GM21381 (cell line): ENCODE measurements around the gene ACTA1.
"Not testable (repeated sequence)": the region's sequence is repeated elsewhere in the genome, so short reads cannot be mapped to it uniquely, and the experiment has no call there.

Experiments
- ATAC-seq: cut with Tn5 transposase; IDR thresholded peaks from one replicate; pipeline ENCODE4 v1.9.1; 2021; ENCODE audit warnings: mild to moderate bottlenecking, moderate library complexity; ENCODE audit not compliant: unreplicated experiment

ACTA1 gene

DNA sequence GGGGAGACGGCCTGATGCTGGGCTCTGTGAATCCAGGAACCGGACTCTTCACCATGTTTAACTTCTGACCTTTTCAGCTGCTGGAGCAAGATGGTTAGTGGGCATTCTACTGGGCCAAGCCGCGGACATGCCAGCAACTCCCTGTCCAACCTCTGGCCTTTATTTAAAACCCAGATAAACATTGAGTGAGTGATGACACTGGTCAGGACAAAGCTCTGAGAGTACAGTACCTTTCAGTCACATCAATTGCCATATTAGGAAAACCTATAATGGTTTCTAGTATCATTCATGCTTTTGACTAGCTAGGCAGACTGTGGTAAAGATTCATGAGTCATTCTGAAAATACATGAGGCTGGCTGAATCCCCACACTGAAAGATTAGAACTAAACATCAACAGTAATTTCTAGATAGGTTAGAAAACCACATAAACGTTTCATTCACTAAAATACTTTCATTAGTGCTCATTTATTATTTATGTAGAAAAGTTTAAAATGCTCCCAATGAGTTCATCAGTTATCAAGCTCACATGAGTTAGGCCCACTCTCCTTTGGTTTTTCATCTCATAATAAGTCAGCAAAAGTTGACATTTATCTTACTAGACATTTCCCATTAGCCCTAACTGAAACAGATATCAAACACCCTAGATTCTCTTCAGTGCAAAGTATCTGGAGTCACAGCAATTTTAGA, 7.1 kb upstream of the ACTA1 start:
- ATAC-seq, result peak; percentile 98

DNA sequence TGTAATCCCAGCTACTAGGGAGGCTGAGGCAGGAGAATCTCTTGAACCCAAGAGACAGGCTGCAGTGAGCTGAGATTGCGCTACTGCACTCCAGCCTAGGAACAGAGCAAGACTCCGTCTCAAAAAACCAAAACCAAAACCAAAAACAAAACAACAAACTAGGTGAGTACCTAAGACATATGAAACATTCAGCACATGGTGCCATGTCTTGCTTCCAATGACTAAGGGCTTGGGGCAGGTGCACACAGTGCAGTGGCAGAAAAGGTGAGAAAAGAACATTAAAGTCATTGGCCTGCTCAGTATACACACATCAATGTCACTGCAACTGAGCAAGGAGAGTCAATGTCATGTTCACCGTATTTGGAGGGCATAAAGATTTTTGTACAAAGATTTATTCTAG, 4.1 kb upstream of the ACTA1 start:
- ATAC-seq, result no peak

DNA sequence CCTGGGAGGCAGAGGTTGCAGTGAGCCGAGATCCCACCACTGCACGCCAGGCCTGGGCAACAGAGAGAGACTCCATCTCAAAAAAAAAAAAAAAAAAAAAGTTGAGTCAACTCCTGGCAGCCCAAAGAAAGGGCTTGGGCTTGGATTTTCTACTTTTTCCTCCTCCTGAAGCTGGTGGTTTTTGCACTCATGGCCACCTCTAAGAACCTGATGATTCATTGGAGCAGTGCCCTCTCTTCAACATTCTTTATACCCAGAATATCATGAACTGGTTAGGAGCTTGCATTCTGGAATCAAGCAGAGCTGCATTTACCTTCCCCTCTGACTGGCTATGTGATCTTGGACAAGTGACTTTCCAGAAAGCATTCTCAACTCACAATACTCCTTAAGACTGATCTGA, 3.5 kb upstream of the ACTA1 start:
- no peak for ATAC-seq

DNA sequence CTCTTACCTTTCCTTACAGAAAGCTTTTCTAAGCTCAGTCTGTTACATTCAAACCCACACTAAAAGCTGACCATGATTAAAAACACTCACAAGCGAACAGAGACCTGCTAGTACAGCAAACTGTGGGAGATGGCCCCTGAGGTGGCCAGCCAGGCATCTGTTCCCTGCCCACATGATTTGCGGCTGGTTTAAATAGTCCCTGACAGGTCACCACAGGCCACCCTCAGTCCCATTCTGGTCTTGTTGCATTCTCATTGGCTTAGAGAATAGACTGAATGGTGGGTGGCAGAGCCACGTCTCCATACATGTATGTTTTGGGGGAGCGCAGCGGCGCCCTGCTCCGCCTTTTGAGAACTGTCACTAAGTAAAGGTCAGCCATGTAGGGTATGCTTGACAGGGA, 2.3 kb upstream of the ACTA1 start:
- ATAC-seq, result no peak

DNA sequence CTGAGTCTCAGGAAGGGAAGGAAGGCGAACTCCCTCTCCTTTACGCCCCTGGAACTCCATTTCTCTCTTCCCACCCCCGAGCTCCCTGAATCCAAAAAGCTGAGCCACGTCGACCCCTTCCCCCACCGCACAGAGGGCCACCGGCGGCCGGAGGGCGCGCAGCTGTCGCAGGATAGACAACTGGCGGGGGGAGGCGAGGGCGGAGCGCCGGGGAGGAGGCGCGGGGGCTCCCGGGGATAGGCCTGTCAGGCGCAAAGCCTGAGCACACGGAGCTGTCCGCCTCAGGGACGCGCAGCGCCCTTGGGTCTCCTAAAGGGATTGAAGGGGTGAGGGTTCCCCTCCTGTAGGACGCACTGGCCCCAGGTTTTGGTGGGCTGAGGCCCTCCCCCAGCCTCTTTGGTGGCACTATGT, 752 bp upstream of the ACTA1 start:
- ATAC-seq, result no peak

DNA sequence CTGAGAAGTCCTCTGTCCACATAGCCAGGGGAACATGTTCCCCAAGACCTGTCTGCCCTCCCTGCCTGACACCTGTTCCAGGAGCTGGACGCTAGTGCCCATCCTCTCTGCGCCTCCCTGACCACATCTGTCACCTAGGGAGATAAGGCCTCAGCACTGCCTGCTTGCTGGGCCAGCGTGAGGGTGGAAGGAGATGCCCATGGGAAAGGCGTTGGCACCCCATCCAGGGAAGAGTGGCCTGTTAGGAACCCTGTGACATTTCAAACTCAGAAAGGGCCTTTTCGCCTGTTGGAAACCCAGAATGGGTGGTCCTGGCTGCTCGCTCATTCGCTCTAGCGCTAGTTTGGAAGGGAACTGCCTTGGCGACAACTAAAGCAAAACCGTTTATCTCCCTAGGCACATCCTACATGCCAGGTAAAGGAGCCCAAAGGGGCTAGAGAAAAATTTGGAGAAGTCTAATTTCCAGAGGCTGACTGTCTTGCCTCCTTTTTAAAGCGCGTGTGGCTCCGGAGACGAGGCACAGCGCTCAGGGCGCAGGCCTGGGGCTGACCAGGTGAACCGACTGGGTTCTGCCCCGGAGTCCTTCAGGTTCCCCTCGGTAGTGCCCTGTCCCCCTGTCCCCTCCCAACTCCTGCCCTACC, 410 bp downstream of the ACTA1 start:
- ATAC-seq, result no peak

DNA sequence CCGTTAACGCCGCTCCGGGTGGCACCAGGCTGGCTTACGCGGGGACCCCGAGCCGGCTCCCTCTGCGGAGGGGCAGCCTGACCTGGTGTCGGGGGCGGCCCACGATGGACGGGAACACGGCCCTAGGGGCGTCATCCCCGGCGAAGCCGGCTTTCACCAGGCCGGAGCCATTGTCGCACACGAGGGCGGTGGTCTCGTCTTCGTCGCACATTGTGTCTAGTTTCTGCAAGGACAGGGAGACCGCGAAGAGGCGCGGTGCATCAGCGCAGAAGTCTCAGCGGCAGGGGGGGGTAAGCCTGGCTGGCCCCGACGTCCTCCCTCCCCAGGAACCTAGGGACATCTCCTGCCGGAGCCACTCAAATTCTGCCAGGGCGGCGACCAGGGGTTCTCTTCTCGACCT, 989 bp downstream of the ACTA1 start:
- no peak for ATAC-seq

DNA sequence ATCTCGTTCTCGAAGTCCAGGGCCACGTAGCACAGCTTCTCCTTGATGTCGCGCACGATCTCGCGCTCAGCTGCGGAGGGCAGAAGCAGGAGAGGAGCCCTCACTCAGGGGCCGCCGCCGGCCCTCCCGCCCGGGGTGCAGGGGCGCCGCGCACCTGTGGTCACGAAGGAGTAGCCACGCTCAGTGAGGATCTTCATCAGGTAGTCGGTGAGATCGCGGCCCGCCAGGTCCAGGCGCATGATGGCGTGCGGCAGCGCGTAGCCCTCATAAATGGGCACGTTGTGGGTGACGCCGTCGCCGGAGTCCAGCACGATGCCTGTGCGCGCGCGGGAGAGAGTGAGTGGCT, 1.8 kb downstream of the ACTA1 start:
- ATAC-seq, result no peak

DNA sequence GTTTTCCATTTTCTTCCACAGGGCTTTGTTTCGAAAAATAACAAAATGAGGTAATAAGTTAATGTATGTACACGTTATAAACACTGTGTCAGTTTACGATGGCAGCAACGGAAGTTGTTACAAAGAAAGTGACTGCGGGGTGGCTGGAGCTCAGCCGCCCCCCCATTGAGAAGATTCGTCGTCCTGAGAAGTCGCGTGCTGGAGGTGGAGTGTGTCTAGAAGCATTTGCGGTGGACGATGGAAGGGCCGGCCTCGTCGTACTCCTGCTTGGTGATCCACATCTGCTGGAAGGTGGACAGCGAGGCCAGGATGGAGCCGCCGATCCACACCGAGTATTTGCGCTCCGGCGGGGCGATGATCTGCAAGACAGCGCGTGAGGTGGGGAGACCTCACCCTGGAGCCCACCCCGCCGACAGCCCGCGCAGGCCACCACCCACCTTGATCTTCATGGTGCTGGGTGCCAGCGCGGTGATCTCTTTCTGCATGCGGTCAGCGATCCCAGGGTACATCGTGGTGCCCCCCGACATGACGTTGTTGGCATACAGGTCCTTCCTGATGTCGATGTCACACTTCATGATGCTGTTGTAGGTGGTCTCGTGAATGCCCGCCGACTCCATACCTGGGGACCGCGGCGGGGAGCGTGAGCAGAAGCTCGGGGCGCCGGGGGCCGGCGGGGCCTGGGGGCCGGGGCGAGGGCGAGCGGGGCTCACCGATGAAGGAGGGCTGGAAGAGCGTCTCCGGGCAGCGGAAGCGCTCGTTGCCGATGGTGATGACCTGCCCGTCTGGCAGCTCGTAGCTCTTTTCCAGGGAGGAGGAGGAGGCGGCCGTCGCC, 2.4 kb downstream of the ACTA1 start:
- no peak for ATAC-seq

DNA sequence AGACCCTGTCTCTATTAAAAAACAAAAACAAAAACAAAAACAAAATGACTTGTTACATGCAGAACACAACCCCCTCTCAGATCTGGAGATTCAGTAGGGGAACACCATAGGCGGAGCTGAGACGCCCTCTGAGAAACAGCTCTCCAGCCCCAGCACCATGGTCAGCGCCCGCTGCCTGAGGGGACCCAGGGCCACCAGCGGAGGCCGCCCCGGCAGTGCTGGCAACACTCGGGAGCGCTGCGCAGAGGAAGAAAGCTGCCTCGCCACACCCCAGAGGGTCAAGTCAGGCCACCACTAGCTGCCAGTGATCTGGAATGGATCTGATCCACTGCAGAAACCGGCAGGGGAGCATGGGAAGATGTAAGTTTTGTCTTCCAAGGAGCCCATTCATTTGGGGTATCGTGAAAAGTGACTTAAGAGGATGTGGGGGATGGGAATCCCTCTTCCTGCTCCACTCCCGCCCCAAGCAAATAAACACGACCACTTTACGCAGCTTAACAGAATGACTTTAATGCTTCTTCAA, 3.1 kb downstream of the ACTA1 start:
- ATAC-seq, result no peak

DNA sequence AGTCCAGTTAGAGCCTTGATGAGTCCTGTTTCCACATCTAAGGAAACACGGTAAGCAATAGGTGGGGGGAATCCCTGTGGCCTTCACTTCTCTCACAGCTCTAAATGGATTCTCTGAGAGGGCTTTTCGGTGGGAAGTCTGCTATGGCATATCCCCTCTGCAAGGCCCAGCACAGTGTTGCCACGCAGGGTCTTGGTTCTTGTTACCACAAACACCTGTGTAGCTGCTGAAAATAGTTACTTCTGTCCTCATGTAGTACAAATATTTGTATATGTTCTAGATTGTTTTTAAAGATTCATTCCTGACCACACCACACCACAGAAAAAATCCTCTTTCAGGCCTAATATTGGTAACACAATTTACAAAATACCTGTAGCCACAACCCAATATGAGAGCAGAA, 5.6 kb downstream of the ACTA1 start:
- ATAC-seq, result no peak

DNA sequence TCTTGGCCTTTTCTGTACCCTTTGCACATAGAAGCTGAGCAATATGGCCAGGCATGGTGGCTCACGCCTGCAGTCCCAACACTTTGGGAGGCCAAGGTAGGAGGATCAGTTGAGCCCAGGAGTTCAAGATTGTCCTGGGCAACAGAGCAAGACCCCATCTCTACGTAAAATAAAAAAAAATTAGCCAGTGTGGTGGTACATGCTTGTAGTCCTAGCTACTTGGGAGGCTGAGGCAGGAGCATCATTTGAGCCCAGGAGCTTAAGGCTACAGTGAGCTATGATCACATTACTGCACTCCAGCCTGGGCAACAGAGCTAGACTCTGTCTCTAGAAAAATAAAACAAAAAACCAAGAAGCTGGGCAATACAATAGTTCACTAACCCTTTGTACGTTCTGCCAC, 6.3 kb downstream of the ACTA1 start:
- ATAC-seq, result no peak

DNA sequence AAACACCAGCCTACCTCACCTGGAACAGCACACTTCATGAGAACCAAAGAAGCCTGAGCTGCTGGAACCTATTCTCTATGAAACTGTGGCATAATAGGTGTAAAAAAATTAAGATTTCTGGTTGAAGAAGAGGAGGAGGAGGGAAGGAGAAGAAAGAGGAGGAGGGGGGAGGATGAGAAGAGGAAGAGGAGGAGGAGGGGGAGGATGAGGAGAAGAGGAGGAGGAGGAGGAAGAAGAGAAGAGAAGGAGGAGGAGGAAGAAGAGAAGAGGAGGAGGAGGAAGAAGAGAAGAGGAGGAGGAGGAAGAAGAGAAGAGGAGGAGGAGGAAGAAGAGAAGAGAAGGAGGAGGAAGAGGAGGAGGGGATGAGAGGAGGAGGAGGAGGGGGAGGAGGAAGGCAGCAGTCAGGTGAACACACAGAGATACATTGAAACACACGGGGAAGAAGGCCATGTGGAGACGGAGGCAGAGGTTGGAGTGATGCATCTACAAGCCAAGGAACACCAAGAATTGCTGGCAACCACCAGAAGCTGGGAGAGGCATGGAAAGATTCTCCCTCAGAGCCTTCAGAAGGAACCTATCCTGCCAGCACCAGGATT, 8.2 kb downstream of the ACTA1 start:
- ATAC-seq, result no peak

DNA sequence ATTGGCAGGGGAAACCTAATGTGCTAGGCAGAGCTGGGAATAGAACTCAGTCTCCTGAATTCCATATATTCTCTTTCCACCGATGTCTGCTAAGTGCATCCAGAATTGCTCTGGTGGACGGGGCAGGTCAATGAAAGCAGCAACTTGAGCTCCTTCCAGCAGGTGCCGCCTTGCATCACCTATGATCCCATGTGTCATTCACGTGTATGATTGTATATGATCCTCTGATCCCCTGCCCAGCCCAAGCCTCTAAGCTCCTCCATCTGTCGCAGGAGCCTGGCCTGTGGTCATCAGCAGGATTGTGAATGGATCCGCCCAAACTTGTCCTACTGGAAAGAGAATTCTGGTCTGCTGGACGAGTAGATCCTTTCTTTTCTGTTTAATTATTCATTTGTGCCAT, 13.1 kb downstream of the ACTA1 start:
- no peak for ATAC-seq

DNA sequence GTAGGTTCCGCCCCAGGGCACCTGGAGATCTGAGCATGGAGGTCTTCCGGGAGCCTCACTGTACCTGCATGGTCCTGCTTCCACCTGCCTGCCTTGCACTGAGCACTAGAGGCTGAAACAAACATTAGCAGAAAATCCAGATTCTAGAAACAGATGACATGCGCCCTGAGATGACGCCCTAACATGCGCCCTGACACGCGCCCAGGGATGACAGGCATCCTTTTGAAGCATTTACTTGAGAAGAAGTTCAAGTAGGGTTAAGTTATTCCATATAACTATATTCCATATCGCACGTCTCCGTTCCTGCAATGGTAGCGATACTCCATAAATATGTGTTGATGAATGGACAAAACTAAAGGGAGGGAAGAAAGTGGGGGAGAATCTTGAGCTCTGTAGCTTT, 13.7 kb downstream of the ACTA1 start:
- no peak for ATAC-seq

DNA sequence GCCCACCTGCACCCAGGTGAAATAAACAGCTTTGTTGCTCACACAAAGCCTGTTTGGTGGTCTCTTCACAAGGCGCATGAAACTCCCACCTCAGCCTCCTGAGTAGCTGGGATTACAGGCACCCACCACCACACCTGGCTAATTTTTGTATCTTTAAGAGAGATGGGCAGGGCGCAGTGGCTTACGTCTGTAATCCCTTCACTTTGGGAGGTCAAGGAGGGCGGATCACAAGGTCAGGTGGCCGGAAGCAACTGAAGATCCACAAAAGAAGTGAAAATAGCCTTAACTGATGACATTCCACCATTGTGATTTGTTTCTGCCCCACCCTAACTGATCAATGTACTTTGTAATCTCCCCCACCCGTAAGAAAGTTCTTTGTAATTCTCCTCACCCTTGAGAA, 15.3 kb downstream of the ACTA1 start:
- not testable (repeated sequence) for ATAC-seq

DNA sequence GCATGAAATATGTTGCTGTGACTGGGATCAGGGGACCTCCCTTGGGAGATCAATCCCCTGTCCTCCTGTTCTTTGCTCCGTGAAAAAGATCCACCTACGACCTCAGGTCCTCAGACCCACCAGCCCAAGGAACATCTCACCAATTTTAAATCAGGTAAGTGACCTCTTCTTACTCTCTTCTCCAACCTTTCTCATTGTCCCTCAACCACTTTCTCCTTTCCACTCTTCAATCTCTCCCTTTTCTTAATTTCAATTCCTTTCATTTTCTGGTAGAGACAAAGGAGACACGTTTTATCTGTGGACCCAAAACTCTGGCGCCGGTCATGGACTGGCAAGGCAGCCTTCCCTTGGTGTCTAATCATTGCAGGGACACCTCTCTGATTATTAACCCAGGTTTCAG, 21.1 kb downstream of the ACTA1 start:
- not testable (repeated sequence) for ATAC-seq

DNA sequence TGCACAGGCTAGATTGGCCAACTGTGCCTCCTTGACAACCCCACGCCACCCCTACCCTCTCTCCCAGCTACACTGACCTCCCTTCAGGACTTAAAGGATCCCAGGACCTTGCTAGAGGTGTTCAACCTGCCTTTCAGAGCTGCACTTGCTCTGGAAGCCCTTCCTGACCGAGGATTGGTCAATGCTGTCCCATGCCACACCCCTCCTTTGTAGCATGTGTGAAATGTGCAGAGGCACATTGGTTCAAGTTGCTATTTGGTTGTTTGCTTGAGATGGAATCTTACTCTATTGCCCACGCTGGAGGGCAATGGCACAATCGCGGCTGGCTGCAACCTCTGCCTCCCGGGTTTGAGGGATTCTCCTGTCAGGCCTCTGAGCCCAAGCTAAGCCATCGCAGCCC, 21.8 kb downstream of the ACTA1 start:
- ATAC-seq, result no peak

DNA sequence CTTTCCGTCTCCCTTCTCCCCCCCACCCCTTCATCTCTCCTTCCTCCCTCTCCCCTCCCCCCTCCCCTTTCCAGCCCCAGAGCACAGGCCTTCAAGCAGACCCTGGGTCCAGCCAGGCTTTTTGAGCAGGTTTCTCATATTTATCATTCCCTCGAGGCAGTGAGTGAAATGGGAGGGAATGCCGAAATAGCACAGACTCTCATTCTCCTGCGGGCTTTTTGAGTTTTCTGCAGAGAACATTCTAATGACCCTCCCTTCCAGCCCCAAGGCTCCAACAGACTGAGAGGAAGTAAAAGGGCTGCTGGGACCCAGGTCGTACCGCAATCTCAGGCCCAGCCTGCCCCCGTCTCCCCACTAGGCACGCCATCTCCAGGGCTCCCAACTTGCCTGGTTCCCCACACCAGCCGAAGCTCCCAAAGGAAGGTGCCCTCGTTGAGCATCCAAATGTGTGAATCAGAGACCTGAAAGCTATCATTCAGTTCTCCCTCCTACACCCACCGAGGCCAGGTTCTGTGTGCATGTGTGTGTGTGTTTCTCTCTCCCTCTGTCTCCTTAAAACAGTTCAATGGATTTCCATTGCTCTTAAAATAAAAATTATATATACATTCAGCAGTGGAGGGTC, 22.3 kb downstream of the ACTA1 start:
- ATAC-seq, result no peak

DNA sequence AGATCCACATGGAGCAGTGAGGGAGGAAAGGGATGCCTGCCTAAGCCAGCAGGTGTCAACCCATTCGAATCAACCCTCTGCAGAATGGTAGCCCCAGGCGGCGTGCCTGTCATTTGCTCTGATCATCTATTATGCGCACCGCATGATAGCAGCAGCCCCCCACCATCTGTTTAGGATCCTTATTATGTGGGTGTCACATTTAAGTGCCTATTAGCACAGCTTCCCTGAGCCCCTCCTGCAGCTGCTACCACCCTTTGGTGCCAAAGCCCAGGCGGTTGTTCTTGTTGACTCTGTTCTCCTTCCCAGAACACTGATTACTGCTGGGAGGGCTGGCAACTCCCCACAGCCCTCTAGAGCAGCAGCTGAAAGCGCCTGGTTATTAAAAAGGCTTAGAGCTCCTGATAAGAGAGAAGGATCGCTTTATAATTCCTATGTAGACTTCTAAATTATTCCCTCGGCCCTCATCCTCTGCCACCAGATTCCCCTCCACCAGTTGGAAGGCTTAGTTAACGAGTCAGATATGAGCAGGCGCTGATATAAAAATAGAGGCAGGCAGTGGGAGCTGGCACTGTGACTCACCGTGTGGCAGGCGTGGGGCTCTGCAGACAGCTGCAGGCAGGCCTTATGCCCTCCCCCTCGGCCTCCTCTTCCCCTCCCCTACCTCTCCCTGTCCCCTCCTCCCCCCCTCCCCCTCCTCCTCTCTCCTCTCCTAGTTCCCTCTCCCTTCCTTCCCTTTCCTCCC, 23.0 kb downstream of the ACTA1 start:
- no peak for ATAC-seq

DNA sequence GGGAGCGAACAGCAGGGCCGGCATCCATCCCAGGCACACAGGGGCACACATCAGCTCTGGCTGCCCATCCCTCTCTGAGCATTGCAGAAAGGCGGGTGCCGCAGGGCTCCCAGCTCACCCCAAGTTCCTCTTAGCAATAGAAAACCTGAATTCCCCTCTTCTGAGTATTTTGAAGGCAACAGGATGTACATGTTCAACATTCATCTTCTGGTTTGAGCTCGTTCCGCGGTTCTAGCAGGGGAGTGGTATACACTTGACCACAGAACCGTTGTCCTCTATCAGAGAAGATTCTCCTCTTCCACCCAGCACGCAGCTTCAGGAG, 23.6 kb downstream of the ACTA1 start:
- ATAC-seq, result no peak
